Measurements from ENCODE around the gene TSPAN14. TPM values are rescaled to one million over a fixed set of nuclear protein-coding genes. Genes with fewer than 3 reads are reported as not detected.

The TSPAN14 gene
- total RNA-seq, 1 donor from 2014 or later: 126 TPM

- no peak overlapping the region for H3K4me3 Mint-ChIP-seq (ENCODE audit: low read depth)
- peaks cover 60% of the 10 kb centered on the region for H3K4me1 Mint-ChIP-seq (ENCODE audit: low read depth)
- TF ChIP-seq CTCF (IDR thresholded peaks at IDR 0.05; ENCODE audit: unreplicated experiment): no peak
- no peaks in the 10 kb centered on the region for H3K27me3 Mint-ChIP-seq
- no peaks in the 10 kb centered on the region for H3K9me3 Mint-ChIP-seq (ENCODE audit: low read depth)
- peaks cover 6% of the 10 kb centered on the region for H3K36me3 Mint-ChIP-seq (ENCODE audit: insufficient read depth)
- no peak for DNase-seq (ENCODE audit: low spot score, unreplicated experiment)
- peak overlapping the region; percentile 94 for H3K27ac Mint-ChIP-seq
These were observed 14.8 kb downstream of the TSPAN14 start for GRCh38 chr10:80468806-80469421.

GRCh38 chr10:80470266-80470665 is 16.2 kb downstream of the TSPAN14 start:
- H3K4me1 Mint-ChIP-seq (ENCODE audit: low read depth): peaks cover 54% of the 10 kb centered on the region
- H3K4me3 Mint-ChIP-seq (ENCODE audit: low read depth): no peak overlapping the region
- H3K9me3 Mint-ChIP-seq (ENCODE audit: low read depth): no peaks in the 10 kb centered on the region
- peak overlapping the region; percentile 37 for H3K27ac Mint-ChIP-seq
- TF ChIP-seq CTCF (IDR thresholded peaks at IDR 0.05; ENCODE audit: unreplicated experiment): no peak
- H3K27me3 Mint-ChIP-seq: no peaks in the 10 kb centered on the region
- no peak for DNase-seq (ENCODE audit: low spot score, unreplicated experiment)
- H3K36me3 Mint-ChIP-seq (ENCODE audit: insufficient read depth): peaks cover 6% of the 10 kb centered on the region

- peaks cover 48% of the 10 kb centered on the region for H3K4me1 Mint-ChIP-seq (ENCODE audit: low read depth)
- no peaks in the 10 kb centered on the region for H3K9me3 Mint-ChIP-seq (ENCODE audit: low read depth)
- no peak for DNase-seq (ENCODE audit: low spot score, unreplicated experiment)
- H3K36me3 Mint-ChIP-seq (ENCODE audit: insufficient read depth): peaks cover 6% of the 10 kb centered on the region
- TF ChIP-seq CTCF (IDR thresholded peaks at IDR 0.05; ENCODE audit: unreplicated experiment): no peak
- no peak overlapping the region for H3K4me3 Mint-ChIP-seq (ENCODE audit: low read depth)
- H3K27me3 Mint-ChIP-seq: no peaks in the 10 kb centered on the region
- peak overlapping the region; percentile 88 for H3K27ac Mint-ChIP-seq
These were observed 16.9 kb downstream of the TSPAN14 start for GRCh38 chr10:80471001-80471400.

- Mint-ChIP-seq H3K27me3 (no peaks in the 10 kb centered on the region), H3K4me1 (ENCODE audit: low read depth) (peaks cover 43% of the 10 kb centered on the region), H3K27ac (peak overlapping the region; percentile 74), H3K9me3 (ENCODE audit: low read depth) (no peaks in the 10 kb centered on the region), H3K4me3 (ENCODE audit: low read depth) (no peak overlapping the region), H3K36me3 (ENCODE audit: insufficient read depth) (peaks cover 6% of the 10 kb centered on the region)
- DNase-seq (ENCODE audit: low spot score, unreplicated experiment): no peak
- no peak for TF ChIP-seq CTCF (IDR thresholded peaks at IDR 0.05; ENCODE audit: unreplicated experiment)
These were observed 17.7 kb downstream of the TSPAN14 start for GRCh38 chr10:80471715-80472233.

- Mint-ChIP-seq H3K36me3 (ENCODE audit: insufficient read depth) (peaks cover 9% of the 10 kb centered on the region), H3K4me3 (ENCODE audit: low read depth) (no peak overlapping the region), H3K27me3 (no peaks in the 10 kb centered on the region), H3K27ac (peak overlapping the region; percentile 74), H3K4me1 (ENCODE audit: low read depth) (peaks cover 39% of the 10 kb centered on the region), H3K9me3 (ENCODE audit: low read depth) (peaks cover 3% of the 10 kb centered on the region)
- TF ChIP-seq CTCF (IDR thresholded peaks at IDR 0.05; ENCODE audit: unreplicated experiment): no peak
- DNase-seq (ENCODE audit: low spot score, unreplicated experiment): no peak
These were observed 18.4 kb downstream of the TSPAN14 start for GRCh38 chr10:80472234-80473095.
